NCI-H2227 treated with DMSO at 0.1 percent for 48 hours (cell line): ENCODE measurements around the gene ZBTB46.
"Not testable (repeated sequence)": the region's sequence is repeated elsewhere in the genome, so short reads cannot be mapped to it uniquely, and the experiment has no call there.

Source experiments
- DNase-seq: peaks from one replicate; lab custom pipeline; 2025; lab: John Stamatoyannopoulos, UW

Gene ZBTB46

DNA sequence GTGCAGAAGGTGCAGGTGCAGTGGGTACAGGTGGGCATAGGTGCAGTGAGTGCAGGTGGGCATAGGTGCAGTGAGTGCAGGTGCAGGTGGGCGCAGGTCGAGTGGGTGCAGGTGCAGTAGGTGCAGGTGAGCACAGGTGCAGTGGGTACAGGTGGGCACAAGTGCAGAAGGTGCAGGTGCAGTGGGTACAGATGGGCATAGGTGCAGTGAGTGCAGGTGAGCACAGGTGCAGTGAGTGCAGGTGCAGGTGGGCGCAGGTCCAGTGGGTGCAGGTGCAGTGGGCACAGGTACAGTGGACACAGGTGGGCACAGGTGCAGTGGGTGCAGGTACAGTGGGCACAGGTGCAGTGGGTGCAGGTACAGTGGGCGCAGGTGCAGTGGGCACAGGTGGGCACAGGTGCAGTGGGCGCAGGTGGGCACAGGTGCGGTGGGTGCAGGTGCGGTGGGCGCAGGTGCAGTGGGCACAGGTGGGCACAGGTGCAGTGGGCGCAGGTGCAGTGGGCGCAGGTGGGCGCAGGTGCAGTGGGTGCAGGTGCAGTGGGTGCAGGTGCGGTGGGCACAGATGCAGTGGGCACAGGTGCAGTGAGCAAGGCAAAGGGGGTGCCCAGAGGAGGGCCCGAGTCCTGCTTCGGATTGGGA is 15.3 kb downstream of the ZBTB46 start:
- DNase-seq: no peak

DNA sequence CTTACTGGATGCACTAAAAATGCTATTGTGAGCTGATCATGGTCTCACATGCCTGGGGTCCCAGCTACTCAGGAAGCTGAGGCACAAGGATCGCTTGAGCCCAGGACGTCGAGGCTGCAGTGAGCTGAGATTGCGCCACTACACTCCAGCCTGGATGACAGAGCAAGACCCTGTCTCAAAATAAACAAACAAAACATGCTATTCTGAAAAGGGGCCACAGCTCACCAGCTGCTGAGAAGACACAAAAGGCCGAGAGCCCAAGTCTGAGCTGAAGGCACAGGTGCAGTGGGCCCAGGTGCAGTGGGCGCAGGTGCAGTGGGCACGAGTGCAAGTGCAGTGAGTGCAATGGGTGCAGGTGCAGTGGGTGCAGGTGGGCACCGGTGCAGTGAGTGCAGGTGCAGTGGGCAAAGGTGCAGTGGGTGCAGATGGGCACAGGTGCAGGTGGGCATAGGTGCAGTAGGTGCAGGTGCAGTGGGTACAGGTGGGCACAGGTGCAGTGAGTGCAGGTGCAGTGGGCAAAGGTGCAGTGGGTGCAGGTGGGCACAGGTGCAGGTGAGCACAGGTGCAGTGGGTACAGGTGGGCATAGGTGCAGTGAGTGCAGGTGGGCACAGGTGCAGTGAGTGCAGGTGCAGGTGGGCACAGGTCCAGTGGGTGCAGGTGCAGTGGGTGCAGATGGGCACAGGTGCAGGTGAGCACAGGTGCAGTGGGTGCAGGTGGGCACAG is 16.0 kb downstream of the ZBTB46 start:
- DNase-seq: no peak

DNA sequence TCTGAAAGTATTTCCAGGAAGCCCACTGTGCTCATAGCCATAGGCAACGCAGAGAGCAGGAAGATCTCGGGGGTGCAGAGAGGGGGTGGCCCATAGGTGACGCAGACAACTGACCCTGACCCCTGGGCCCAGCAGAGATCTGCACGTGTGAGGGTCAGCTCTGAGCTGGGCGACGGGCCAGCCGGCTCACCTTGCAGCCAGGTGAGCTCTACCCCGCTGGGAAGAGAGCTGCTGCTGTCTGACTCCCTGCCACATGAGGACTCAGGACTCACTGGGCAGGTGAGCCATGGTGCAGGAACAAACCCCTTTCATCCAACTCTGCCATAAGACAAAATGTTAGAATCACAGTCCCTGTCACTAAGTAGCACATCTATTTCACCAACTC is 19.6 kb downstream of the ZBTB46 start:
- no peak for DNase-seq

GRCh38 chr20:63810730-63811490 is 20.2 kb downstream of the ZBTB46 start:
- DNase-seq: no peak

DNA sequence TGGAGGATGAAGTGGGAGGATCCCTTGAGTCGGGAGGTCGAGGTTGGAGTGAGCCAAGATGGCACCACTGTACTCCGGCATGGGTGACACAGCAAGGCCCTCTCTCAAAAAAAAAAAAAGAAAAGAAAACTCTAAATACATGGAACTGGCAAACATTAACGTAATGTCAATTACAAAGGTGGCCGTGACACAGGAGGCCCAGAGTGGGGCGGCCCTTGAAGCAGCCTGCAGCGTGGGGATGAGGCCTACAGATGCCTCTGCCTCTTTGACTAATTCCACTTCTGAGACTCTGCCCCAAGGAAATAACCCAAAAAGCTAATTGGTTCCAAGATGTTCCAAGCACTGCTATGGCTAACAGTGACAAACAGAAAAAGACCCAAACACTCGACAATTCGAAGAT is 21.2 kb downstream of the ZBTB46 start:
- no peak for DNase-seq

- no peak for DNase-seq
These were observed 21.9 kb downstream of the ZBTB46 start for GRCh38 chr20:63808964-63809674.

- DNase-seq: no peak
These were observed 22.8 kb downstream of the ZBTB46 start for GRCh38 chr20:63808145-63808724.

GRCh38 chr20:63807654-63808053 is 23.4 kb downstream of the ZBTB46 start:
- DNase-seq: no peak

- DNase-seq: no peak
These were observed 26.8 kb downstream of the ZBTB46 start for GRCh38 chr20:63804308-63804636.

GRCh38 chr20:63802469-63803240 is 28.4 kb downstream of the ZBTB46 start:
- no peak for DNase-seq

- DNase-seq: not testable (repeated sequence)
These were observed 29.9 kb downstream of the ZBTB46 start for GRCh38 chr20:63801174-63801573.

GRCh38 chr20:63800411-63800810 is 30.7 kb downstream of the ZBTB46 start:
- not testable (repeated sequence) for DNase-seq

GRCh38 chr20:63799127-63799526 is 31.9 kb downstream of the ZBTB46 start:
- not testable (repeated sequence) for DNase-seq

- DNase-seq: not testable (repeated sequence)
These were observed 33.9 kb downstream of the ZBTB46 start for GRCh38 chr20:63797175-63797574.

DNA sequence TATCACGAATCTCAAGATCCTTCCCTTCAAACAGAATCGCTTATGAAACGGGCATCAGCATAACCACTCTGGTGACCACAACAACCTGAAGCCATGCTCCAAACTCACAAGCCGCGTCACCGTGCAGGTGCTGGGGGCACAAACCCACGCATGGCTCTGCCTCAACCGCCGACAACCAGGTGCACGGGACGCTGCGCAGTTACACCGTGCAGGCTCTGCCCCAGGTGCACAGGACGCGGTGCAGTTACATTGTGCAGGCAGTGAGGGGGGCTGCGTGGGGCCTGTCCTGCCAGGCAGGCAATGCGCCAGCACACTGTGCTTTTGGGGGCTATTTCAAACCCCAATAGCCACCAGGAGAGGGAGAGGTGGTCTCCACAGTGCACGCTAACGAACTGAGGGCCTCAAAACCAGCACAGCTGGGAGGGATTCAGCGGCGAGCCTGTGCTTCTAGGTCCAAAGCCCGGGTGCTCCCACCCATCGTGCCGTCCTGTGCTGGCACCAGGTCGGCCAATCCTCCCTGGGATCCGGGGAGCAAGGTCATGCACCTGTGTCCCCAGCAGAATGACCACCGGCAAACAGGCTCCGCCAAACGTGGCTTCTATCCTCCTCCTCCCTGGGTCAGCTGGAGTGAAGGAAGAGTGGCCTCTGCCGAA is 35.8 kb downstream of the ZBTB46 start:
- DNase-seq: no peak

DNA sequence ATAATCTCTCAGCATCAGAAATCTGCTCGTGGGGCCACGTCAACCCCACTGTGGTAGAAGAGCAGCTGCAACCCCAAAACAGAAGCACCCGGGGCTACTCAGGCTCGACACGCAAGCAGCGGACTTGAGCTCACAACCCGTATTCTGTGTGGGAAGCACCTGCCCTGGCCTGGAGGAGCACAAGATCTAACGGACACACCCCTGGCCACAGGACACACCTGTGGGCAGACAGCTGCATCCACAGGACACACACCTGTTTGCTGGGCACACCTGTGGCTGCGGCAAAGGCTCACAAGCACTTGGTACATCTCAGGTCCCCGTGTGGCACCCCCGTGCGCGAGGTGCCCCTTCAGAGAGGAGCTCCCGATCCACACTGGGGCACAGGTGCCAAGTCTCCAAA is 36.5 kb downstream of the ZBTB46 start:
- no peak for DNase-seq

DNA sequence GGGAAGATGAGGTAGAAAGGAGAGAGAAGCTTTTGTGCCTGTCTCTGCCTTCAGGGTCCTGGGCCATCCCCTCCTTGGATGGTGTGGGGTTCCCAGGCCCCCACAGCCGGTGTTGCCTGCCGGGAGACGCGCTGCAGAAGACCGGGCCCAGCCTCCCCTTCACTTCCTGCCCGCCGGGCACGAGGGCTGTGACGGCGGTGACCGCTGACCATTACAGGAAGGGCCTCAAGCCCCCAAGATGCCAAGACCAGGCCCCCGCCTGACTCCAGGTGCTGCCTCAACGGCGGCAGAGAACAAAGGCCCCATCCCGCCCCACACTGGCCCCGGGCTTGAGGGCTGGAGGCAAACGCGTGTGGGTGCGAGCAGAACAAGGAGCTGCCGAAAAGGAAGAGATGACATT is 38.2 kb downstream of the ZBTB46 start:
- no peak for DNase-seq

DNA sequence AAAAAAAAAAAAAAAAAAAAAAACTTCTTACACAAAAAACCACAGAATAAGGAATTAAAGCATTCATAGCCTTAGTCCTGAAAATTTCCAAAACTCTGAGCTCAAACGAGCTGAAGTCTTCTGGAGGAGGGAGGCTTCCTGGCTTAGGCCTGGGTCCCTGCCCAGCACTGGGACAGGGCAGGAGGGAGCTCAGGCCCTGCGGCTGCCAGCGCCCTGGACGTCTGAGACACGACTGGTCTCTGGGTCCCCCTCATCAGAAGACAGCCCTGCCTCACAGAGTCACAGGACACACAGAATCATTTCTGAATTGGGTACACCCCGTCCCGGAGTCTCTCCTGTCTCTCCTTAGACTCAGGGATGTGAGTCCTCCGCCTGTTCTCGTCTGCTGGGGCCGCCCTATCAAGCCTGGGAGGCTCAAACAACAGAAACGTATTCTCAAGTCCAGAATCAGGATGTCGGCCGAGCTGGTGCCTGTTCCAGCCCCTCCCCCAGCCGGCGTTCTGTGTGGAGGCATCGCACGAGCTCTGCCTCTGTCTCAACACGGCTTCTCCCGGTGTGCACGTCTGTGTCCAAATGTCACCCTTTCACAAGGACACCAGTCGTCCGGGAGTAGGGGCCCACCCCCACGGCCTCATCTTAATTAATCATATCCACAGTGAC is 39.4 kb downstream of the ZBTB46 start:
- DNase-seq: no peak

GRCh38 chr20:63790572-63791168 is 40.4 kb downstream of the ZBTB46 start:
- no peak for DNase-seq
